GM23338 (cell line): Measurements from ENCODE around the gene SFTPD. TPM values are rescaled to one million over a fixed set of nuclear protein-coding genes. Genes with fewer than 3 reads are reported as not detected.

Experiments
- ATAC-seq: fragments of 200-7000 bp; cut with Tn5 transposase; 3 replicates; pipeline ENCODE4 v1.9.1; 2020
- DNase-seq: peaks from one replicate; pipeline ENCODE4 v3.0.0-alpha.2; 2015; ENCODE audit warnings: low spot score
- H2AFZ ChIP-seq: fragments of 200-600 bp; sonication (generic); 2 replicates; pipeline ENCODE4 v1.8.0; 2016; ENCODE audit warnings: antibody characterized with exemption, mild to moderate bottlenecking, moderate library complexity
- H3F3A ChIP-seq: fragments of 200-600 bp; sonication (generic); replicated peaks from 2 replicates; pipeline ENCODE4 v1.8.0; 2017; ENCODE audit warnings: antibody characterized with exemption, mixed run types, low read depth
- H3K27ac ChIP-seq: fragments of 200-600 bp; sonication (generic); 2 replicates; pipeline ENCODE4 v1.6.1; 2016; ENCODE audit warnings: low read depth
- H3K27me3 ChIP-seq: fragments of 200-600 bp; sonication (generic); 2 replicates; pipeline ENCODE4 v1.8.0; 2016; ENCODE audit warnings: mild to moderate bottlenecking, mixed run types, moderate library complexity; ENCODE audit not compliant: insufficient read depth
- H3K36me3 ChIP-seq: fragments of 200-600 bp; sonication (generic); 2 replicates; pipeline ENCODE4 v1.8.0; 2016; ENCODE audit warnings: mild to moderate bottlenecking; ENCODE audit not compliant: insufficient read depth
- H3K4me1 ChIP-seq: fragments of 200-600 bp; sonication (generic); 2 replicates; pipeline ENCODE4 v1.8.0; 2016; ENCODE audit warnings: mild to moderate bottlenecking, moderate library complexity; ENCODE audit not compliant: insufficient read depth
- H3K4me2 ChIP-seq: fragments of 200-600 bp; sonication (generic); 2 replicates; pipeline ENCODE4 v1.7.1; 2017; ENCODE audit warnings: mixed run types
- H3K4me3 ChIP-seq: fragments of 200-600 bp; sonication (generic); 2 replicates; pipeline ENCODE4 v1.6.1; 2016; ENCODE audit warnings: mixed run types
- H3K79me2 ChIP-seq: fragments of 200-600 bp; sonication (generic); replicated peaks from 2 replicates; pipeline ENCODE4 v1.8.0; 2017; ENCODE audit warnings: mild to moderate bottlenecking; ENCODE audit not compliant: insufficient read depth
- H3K9me2 ChIP-seq: fragments of 200-600 bp; sonication (generic); 2 replicates; pipeline ENCODE4 v1.8.0; 2017; ENCODE audit not compliant: insufficient read depth
- H4K20me1 ChIP-seq: fragments of 200-600 bp; sonication (generic); replicated peaks from 2 replicates; pipeline ENCODE4 v1.8.0; 2017; ENCODE audit warnings: mild to moderate bottlenecking; ENCODE audit not compliant: insufficient read depth
- H3K27ac Mint-ChIP-seq: 2 replicates; pipeline ENCODE4 v1.8.0; 2020; ENCODE audit warnings: inconsistent platforms, mild to moderate bottlenecking, moderate library complexity, mixed read lengths
- H3K27me3 Mint-ChIP-seq: 3 replicates; pipeline ENCODE4 v1.8.0; 2022; ENCODE audit warnings: low read depth, mild to moderate bottlenecking, moderate library complexity, mixed read lengths, inconsistent platforms; ENCODE audit not compliant: insufficient read depth, poor library complexity
- H3K36me3 Mint-ChIP-seq: 3 replicates; pipeline ENCODE4 v1.8.0; 2021; ENCODE audit warnings: low read depth, mild to moderate bottlenecking, inconsistent platforms, moderate library complexity, mixed read lengths
- H3K4me1 Mint-ChIP-seq: 3 replicates; pipeline ENCODE4 v1.8.0; 2020; ENCODE audit warnings: mild to moderate bottlenecking, inconsistent platforms, mixed read lengths
- H3K4me3 Mint-ChIP-seq: 3 replicates; pipeline ENCODE4 v1.8.0; 2021; ENCODE audit warnings: moderate library complexity, mild to moderate bottlenecking, inconsistent platforms, mixed read lengths
- H3K9me3 Mint-ChIP-seq: 3 replicates; pipeline ENCODE4 v1.8.0; 2020; ENCODE audit warnings: moderate library complexity, mild to moderate bottlenecking, inconsistent platforms, mixed read lengths
- CREB1 ChIP-seq: fragments of 250-450 bp; sonication (Bioruptor Pico); IDR thresholded peaks from 2 replicates; pipeline ENCODE4 v1.5.0; 2020; ENCODE audit warnings: low read depth, mild to moderate bottlenecking, moderate library complexity
- EZH2 ChIP-seq: fragments of 200-600 bp; sonication (generic); IDR thresholded peaks from one replicate; pipeline ENCODE4 v1.8.0; 2017; ENCODE audit warnings: antibody characterized with exemption, mild to moderate bottlenecking, low read depth; ENCODE audit not compliant: unreplicated experiment
- EZH2phosphoT487 ChIP-seq: fragments of 200-600 bp; sonication (generic); IDR thresholded peaks from one replicate; pipeline ENCODE4 v1.8.1; 2018; ENCODE audit warnings: antibody characterized with exemption; ENCODE audit not compliant: unreplicated experiment
- JUNB ChIP-seq: IDR thresholded peaks from one replicate; pipeline ENCODE4 v1.6.1; 2016; ENCODE audit warnings: antibody characterized with exemption; ENCODE audit not compliant: unreplicated experiment
- NANOG ChIP-seq: IDR thresholded peaks from 2 replicates; pipeline ENCODE4 v1.6.1; 2016; ENCODE audit warnings: antibody characterized with exemption, borderline replicate concordance
- POLR2AphosphoS5 ChIP-seq: IDR thresholded peaks from 2 replicates; pipeline ENCODE4 v1.6.1; 2016; ENCODE audit warnings: antibody characterized with exemption, low read depth
- STAT1 ChIP-seq: IDR thresholded peaks from one replicate; pipeline ENCODE4 v1.6.1; 2016; ENCODE audit warnings: antibody characterized with exemption; ENCODE audit not compliant: unreplicated experiment
- ZNF114 ChIP-seq: fragments of 250-450 bp; sonication (Bioruptor Pico); IDR thresholded peaks from 2 replicates; pipeline ENCODE4 v1.5.0; 2020; ENCODE audit warnings: mild to moderate bottlenecking, moderate library complexity
- ZNF331 ChIP-seq: fragments of 250-450 bp; sonication (Bioruptor Pico); IDR thresholded peaks from 2 replicates; pipeline ENCODE4 v1.5.0; 2020; ENCODE audit warnings: low read depth, mild to moderate bottlenecking, moderate library complexity
- polyA plus RNA-seq: library from polyadenylated mRNA; unstranded; fragments of >200 nt; fragmentation: Nextera tagmentation; extraction: Ambion mirVana; gene quantifications from 2 replicates; pipeline ENCODE4 v1.2.1, GENCODE V29; 2016
- total RNA-seq: library from RNA; depleted of rRNA; stranded (reverse); fragments of >200 nt; shearing (Covaris generic); gene quantifications from 2 replicates; pipeline ENCODE4 v1.2.3, GENCODE V29; 2014
- TF ChIP-seq, protein P1 (sequence below): IDR thresholded peaks from one replicate; pipeline ENCODE4 v1.6.1; 2018; ENCODE audit warnings: antibody characterized with exemption; ENCODE audit not compliant: unreplicated experiment
- TF ChIP-seq, protein P2 (sequence below): IDR thresholded peaks from 2 replicates; pipeline ENCODE4 v1.6.1; 2016; ENCODE audit warnings: antibody characterized with exemption
- TF ChIP-seq, protein P3 (sequence below), 2 experiments: fragments of 200-600 bp in 1 of 2; sonication (generic) in 1 of 2; conservative IDR thresholded peaks; 2 replicates each; pipeline versions ENCODE4 v1.5.1 to v1.6.1; 2016 to 2017; ENCODE audit warnings: antibody characterized with exemption in 2 of 2, low read depth in 2 of 2, mild to moderate bottlenecking in 2 of 2, moderate library complexity in 1 of 2
- TF ChIP-seq, protein P4 (sequence below): fragments of 250-450 bp; sonication (Bioruptor Pico); IDR thresholded peaks from 2 replicates; pipeline ENCODE4 v1.5.0; 2020; ENCODE audit warnings: mild to moderate bottlenecking, moderate library complexity

SFTPD gene
- total and polyA plus RNA-seq, 2 experiments from 2014 or later: not detected

- TF ChIP-seq, protein P1, sequence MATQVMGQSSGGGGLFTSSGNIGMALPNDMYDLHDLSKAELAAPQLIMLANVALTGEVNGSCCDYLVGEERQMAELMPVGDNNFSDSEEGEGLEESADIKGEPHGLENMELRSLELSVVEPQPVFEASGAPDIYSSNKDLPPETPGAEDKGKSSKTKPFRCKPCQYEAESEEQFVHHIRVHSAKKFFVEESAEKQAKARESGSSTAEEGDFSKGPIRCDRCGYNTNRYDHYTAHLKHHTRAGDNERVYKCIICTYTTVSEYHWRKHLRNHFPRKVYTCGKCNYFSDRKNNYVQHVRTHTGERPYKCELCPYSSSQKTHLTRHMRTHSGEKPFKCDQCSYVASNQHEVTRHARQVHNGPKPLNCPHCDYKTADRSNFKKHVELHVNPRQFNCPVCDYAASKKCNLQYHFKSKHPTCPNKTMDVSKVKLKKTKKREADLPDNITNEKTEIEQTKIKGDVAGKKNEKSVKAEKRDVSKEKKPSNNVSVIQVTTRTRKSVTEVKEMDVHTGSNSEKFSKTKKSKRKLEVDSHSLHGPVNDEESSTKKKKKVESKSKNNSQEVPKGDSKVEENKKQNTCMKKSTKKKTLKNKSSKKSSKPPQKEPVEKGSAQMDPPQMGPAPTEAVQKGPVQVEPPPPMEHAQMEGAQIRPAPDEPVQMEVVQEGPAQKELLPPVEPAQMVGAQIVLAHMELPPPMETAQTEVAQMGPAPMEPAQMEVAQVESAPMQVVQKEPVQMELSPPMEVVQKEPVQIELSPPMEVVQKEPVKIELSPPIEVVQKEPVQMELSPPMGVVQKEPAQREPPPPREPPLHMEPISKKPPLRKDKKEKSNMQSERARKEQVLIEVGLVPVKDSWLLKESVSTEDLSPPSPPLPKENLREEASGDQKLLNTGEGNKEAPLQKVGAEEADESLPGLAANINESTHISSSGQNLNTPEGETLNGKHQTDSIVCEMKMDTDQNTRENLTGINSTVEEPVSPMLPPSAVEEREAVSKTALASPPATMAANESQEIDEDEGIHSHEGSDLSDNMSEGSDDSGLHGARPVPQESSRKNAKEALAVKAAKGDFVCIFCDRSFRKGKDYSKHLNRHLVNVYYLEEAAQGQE: no peak
Measured at GRCh38 chr10:79932307-79932706, 16.6 kb downstream of the SFTPD start (continued).

GRCh38 chr10:79930751-79931150 is 18.2 kb downstream of the SFTPD start:
- Mint-ChIP-seq H3K4me3 (no peak overlapping the region), H3K27ac (no peak overlapping the region), H3K36me3 (peaks cover 6% of the 10 kb centered on the region), H3K9me3 (peaks cover 14% of the 10 kb centered on the region), H3K4me1 (peaks cover 6% of the 10 kb centered on the region; the same call in 2 of the 3 replicates), H3K27me3 (peaks cover 14% of the 10 kb centered on the region)
- Histone ChIP-seq H3K36me3 (no peaks in the 10 kb centered on the region), H3K9me2 (no peaks in the 10 kb centered on the region; the same call in 1 of the 2 replicates), H3K27me3 (peaks cover 13% of the 10 kb centered on the region; the same call in 1 of the 2 replicates), H3K4me1 (no peaks in the 10 kb centered on the region), H3K4me2 (no peak overlapping the region), H3K79me2 (no peaks in the 10 kb centered on the region), H3F3A (no peaks in the 10 kb centered on the region), H2AFZ (no peak overlapping the region), H4K20me1 (no peaks in the 10 kb centered on the region), H3K27ac (no peak overlapping the region), H3K4me3 (no peak overlapping the region)
- DNase-seq (no peak), ATAC-seq (no peak)
- TF ChIP-seq, protein P2, sequence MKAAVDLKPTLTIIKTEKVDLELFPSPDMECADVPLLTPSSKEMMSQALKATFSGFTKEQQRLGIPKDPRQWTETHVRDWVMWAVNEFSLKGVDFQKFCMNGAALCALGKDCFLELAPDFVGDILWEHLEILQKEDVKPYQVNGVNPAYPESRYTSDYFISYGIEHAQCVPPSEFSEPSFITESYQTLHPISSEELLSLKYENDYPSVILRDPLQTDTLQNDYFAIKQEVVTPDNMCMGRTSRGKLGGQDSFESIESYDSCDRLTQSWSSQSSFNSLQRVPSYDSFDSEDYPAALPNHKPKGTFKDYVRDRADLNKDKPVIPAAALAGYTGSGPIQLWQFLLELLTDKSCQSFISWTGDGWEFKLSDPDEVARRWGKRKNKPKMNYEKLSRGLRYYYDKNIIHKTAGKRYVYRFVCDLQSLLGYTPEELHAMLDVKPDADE: no peak
- TF ChIP-seq EZH2: no peak
- TF ChIP-seq EZH2phosphoT487: no peak
- TF ChIP-seq POLR2AphosphoS5: no peak
- no peak for TF ChIP-seq ZNF114 (CRISPR knock-in tag)
- no peak for TF ChIP-seq ZNF331 (CRISPR knock-in tag)
- no peak for TF ChIP-seq STAT1
- TF ChIP-seq, protein P3, sequence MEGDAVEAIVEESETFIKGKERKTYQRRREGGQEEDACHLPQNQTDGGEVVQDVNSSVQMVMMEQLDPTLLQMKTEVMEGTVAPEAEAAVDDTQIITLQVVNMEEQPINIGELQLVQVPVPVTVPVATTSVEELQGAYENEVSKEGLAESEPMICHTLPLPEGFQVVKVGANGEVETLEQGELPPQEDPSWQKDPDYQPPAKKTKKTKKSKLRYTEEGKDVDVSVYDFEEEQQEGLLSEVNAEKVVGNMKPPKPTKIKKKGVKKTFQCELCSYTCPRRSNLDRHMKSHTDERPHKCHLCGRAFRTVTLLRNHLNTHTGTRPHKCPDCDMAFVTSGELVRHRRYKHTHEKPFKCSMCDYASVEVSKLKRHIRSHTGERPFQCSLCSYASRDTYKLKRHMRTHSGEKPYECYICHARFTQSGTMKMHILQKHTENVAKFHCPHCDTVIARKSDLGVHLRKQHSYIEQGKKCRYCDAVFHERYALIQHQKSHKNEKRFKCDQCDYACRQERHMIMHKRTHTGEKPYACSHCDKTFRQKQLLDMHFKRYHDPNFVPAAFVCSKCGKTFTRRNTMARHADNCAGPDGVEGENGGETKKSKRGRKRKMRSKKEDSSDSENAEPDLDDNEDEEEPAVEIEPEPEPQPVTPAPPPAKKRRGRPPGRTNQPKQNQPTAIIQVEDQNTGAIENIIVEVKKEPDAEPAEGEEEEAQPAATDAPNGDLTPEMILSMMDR (conservative IDR thresholded peaks at IDR 0.05; ENCODE audit: low read depth in 2 of 2): no peak
- no peak for TF ChIP-seq JUNB
- TF ChIP-seq CREB1 (CRISPR knock-in tag): no peak
- TF ChIP-seq, protein P4, sequence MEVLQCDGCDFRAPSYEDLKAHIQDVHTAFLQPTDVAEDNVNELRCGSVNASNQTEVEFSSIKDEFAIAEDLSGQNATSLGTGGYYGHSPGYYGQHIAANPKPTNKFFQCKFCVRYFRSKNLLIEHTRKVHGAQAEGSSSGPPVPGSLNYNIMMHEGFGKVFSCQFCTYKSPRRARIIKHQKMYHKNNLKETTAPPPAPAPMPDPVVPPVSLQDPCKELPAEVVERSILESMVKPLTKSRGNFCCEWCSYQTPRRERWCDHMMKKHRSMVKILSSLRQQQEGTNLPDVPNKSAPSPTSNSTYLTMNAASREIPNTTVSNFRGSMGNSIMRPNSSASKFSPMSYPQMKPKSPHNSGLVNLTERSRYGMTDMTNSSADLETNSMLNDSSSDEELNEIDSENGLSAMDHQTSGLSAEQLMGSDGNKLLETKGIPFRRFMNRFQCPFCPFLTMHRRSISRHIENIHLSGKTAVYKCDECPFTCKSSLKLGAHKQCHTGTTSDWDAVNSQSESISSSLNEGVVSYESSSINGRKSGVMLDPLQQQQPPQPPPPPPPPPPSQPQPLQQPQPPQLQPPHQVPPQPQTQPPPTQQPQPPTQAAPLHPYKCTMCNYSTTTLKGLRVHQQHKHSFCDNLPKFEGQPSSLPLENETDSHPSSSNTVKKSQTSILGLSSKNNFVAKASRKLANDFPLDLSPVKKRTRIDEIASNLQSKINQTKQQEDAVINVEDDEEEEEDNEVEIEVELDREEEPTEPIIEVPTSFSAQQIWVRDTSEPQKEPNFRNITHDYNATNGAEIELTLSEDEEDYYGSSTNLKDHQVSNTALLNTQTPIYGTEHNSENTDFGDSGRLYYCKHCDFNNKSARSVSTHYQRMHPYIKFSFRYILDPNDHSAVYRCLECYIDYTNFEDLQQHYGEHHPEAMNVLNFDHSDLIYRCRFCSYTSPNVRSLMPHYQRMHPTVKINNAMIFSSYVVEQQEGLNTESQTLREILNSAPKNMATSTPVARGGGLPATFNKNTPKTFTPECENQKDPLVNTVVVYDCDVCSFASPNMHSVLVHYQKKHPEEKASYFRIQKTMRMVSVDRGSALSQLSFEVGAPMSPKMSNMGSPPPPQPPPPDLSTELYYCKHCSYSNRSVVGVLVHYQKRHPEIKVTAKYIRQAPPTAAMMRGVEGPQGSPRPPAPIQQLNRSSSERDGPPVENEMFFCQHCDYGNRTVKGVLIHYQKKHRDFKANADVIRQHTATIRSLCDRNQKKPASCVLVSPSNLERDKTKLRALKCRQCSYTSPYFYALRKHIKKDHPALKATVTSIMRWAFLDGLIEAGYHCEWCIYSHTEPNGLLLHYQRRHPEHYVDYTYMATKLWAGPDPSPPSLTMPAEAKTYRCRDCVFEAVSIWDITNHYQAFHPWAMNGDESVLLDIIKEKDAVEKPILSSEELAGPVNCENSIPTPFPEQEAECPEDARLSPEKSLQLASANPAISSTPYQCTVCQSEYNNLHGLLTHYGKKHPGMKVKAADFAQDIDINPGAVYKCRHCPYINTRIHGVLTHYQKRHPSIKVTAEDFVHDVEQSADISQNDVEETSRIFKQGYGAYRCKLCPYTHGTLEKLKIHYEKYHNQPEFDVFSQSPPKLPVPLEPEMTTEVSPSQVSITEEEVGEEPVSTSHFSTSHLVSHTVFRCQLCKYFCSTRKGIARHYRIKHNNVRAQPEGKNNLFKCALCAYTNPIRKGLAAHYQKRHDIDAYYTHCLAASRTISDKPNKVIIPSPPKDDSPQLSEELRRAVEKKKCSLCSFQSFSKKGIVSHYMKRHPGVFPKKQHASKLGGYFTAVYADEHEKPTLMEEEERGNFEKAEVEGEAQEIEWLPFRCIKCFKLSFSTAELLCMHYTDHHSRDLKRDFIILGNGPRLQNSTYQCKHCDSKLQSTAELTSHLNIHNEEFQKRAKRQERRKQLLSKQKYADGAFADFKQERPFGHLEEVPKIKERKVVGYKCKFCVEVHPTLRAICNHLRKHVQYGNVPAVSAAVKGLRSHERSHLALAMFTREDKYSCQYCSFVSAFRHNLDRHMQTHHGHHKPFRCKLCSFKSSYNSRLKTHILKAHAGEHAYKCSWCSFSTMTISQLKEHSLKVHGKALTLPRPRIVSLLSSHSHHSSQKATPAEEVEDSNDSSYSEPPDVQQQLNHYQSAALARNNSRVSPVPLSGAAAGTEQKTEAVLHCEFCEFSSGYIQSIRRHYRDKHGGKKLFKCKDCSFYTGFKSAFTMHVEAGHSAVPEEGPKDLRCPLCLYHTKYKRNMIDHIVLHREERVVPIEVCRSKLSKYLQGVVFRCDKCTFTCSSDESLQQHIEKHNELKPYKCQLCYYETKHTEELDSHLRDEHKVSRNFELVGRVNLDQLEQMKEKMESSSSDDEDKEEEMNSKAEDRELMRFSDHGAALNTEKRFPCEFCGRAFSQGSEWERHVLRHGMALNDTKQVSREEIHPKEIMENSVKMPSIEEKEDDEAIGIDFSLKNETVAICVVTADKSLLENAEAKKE (CRISPR knock-in tag): no peak
- TF ChIP-seq NANOG: no peak
